Fibroblast of lung (primary cell): ENCODE results near the gene PATE2.

Source experiments
- CTCF ChIP-seq, 2 donors: IDR thresholded peaks in 1 of 2; conservative IDR thresholded peaks in 1 of 2; 1 replicate in 1 of 2; 2 replicates in 1 of 2; pipeline ENCODE4 v1.5.1; 2011 to 2012; ENCODE audit warnings: low read length in 2 of 2, control low read depth in 1 of 2, inconsistent platforms in 1 of 2, low read depth in 1 of 2, mild to moderate bottlenecking in 1 of 2
- EZH2 ChIP-seq: IDR thresholded peaks from 2 replicates; pipeline ENCODE4 v1.5.1; 2012; ENCODE audit warnings: low read length, control low read depth, mild to moderate bottlenecking; ENCODE audit errors: missing control alignments

GRCh38 chr11:125770583-125770982 is 8.0 kb downstream of the PATE2 start:
- TF ChIP-seq CTCF (conservative IDR thresholded peaks at IDR 0.05 in 1 of 2, IDR thresholded peaks at IDR 0.05 in 1 of 2; ENCODE audit: low read depth in 1 of 2, low read length in 2 of 2): no peak
- TF ChIP-seq EZH2: no peak
